ENCODE measurements around the gene TNRC18.

- TF ChIP-seq CTCF (IDR thresholded peaks at IDR 0.05) (no peak), POLR2A (IDR thresholded peaks at IDR 0.05) (no peak)
These were observed 90.3 kb downstream of the TNRC18 start for GRCh38 chr7:5333121-5334045.

Data from lower leg skin (tissue), 3 donors.